H54 (cell line): Measurements from ENCODE around the gene HOXA2.

Experiments
- DNase-seq: peaks from one replicate; pipeline ENCODE4 v3.0.0; 2011; ENCODE audit warnings: low spot score, mixed read lengths; ENCODE audit not compliant: insufficient read length
- FAIRE-seq: peaks from 3 replicates; lab custom pipeline; 2011; peaks lifted over from hg19 to GRCh38; lab: Jason Lieb, UNC
- POLR2A ChIP-seq: IDR thresholded peaks from 2 replicates; pipeline ENCODE4 v1.6.1; 2011; ENCODE audit warnings: low read depth, mild to moderate bottlenecking, low read length

The HOXA2 gene

DNA sequence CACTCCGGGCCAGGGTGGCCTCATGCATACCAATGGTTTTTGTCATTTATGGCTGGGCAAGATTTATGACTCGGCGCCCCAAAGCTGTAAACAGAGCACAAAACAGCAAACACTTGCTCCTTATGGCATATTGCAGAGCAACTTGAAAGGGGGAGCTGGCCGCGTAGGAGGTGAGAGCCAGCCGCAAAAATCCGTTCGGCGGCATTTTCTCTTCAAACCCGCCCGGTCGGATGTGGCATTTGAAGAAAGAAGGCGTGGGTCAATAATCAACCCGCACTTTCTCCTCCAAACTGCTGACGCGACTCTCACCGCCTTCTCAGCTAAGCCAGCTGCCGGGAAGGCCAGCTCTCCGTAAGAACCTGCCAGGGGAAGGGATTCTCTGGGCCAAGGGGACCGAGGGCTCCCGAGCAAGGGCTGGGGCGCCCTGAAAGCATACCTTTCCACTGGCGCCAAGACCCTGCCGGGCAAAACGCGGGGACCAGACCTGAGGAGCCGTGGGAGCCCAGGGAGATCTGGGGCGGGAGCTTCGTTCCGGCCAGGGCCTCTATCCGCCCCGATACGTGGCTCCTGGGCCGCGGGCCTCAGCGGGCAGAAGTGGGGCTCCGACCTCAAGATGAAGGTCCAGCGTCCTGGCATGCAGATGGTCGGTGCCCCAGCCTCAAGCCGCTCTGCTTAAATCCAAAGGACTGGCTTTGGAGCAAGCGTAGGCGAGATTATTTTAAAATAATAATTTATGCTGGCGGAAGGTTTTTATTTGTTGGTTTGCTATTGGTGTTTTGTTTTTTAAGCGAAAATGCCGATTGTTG lies 12.9 kb upstream of the HOXA2 start:
- FAIRE-seq (peak; percentile 75), DNase-seq (no peak)

DNA sequence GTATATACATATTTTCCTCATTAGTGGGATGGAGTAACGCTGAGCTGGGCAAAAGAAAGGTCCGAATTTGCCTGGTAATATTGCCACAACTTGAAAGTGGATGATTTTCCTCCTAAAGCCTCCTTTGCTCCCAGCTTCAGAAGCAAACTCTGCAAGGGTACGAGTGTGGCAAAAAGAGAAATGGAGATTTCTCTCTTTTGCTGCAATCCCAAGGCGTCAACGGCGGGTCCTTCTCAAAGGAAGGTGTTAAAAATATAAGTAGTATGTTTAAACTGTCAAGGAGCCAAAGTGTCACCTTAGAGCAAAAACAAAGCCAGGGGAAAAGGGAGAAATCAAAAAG lies 12.4 kb upstream of the HOXA2 start:
- FAIRE-seq = no peak
- TF ChIP-seq POLR2A = no peak
- no peak for DNase-seq

More for the DNA sequence above, 12.9 kb upstream of the HOXA2 start:
- TF ChIP-seq POLR2A = no peak

DNA sequence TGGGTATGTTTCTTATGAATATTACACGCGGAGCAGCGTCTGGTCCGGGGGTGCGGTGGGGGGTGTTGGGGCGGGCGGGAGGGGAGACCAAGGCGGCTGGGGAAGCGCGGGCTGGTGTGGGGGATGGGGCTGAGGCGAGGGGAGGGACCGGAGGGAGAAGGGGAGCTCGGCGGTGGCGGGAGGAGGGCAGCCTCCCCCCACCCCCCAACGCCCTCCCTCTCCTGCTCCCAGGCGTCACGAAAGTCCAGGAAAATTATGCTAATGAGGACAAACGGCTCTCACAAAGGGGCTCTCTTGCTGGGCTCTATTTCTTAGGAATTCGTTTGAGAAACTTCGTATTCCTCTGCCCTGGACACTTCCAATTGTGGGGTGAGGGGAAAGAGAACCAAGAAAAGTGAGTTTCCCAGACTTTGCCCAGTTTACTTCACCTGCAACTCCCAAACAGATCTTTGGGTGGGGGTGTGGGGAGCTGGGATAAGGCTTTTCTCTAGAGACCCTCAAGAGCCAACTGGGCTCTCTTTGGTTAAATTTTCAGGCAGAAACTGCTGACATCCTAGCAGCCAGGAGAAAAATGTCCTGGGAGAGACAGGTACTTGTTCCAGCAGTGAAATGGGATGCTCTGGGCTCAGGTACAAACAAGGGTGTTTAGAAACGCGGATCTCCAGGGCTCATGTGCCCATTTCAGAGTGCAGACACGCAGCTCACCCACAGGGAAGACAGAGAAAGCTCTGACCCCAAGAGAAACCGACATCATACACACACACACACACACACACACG lies 11.7 kb upstream of the HOXA2 start:
- no peak for TF ChIP-seq POLR2A
- DNase-seq (no peak), FAIRE-seq (no peak)

GRCh38 chr7:27112955-27113949 lies 10.8 kb upstream of the HOXA2 start:
- DNase-seq (peak; percentile 90), FAIRE-seq (no peak)
- peak; percentile 46; the same call in 1 of the 2 replicates for TF ChIP-seq POLR2A

GRCh38 chr7:27112361-27112760 lies 9.9 kb upstream of the HOXA2 start:
- TF ChIP-seq POLR2A = no peak
- no peak for DNase-seq
- FAIRE-seq = no peak

GRCh38 chr7:27111751-27112277 lies 9.3 kb upstream of the HOXA2 start:
- TF ChIP-seq POLR2A = no peak
- DNase-seq = no peak
- no peak for FAIRE-seq

GRCh38 chr7:27111042-27111750 lies 8.7 kb upstream of the HOXA2 start:
- DNase-seq = no peak
- no peak for TF ChIP-seq POLR2A
- peak; percentile 66 for FAIRE-seq

DNA sequence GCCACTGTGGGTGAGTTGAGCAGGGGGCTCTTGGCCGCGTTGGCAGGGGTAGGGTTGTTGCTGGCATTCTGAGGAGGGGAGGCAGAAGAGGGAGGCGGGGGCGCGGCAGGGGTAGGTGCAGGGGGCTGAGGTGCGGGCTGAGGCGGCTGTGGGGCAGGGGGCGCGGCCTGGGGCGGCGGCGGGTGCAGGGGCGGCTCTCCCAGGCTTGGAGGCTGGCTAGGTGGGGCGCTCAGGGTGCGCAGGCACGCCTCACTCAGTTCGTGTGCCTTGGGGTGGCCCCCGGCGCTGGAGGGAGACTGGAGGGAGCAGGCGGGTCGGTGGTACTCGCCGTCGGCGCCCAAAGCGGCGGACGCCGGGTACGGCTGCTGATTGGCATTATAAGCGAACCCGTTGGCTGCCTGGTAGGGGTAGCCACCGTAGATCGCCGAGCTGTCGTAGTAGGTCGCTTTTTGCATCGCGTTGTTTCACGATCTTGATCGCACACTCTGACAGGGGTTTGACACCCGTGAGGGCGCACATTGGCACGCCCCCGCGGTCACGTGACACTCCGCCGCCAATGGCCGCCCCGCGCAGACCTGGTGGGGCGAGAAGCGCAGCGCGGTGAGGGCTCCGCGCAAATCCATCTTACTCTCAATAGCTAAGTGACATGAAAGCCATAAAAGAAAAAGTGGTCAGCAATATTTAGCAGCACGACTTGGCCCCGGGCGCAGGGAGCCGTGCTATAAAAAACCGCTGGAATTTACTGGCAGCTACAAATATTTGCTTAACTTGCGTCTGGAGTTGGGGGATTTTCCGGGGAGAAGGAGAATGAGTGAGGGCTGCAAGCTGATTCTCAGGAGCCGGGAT lies 7.9 kb upstream of the HOXA2 start:
- DNase-seq = peak; percentile 91
- FAIRE-seq = no peak
- peak; percentile 16; the same call in 1 of the 2 replicates for TF ChIP-seq POLR2A

- DNase-seq (no peak), FAIRE-seq (no peak)
- no peak for TF ChIP-seq POLR2A
These were observed 7.1 kb upstream of the HOXA2 start for GRCh38 chr7:27109466-27110185.

DNA sequence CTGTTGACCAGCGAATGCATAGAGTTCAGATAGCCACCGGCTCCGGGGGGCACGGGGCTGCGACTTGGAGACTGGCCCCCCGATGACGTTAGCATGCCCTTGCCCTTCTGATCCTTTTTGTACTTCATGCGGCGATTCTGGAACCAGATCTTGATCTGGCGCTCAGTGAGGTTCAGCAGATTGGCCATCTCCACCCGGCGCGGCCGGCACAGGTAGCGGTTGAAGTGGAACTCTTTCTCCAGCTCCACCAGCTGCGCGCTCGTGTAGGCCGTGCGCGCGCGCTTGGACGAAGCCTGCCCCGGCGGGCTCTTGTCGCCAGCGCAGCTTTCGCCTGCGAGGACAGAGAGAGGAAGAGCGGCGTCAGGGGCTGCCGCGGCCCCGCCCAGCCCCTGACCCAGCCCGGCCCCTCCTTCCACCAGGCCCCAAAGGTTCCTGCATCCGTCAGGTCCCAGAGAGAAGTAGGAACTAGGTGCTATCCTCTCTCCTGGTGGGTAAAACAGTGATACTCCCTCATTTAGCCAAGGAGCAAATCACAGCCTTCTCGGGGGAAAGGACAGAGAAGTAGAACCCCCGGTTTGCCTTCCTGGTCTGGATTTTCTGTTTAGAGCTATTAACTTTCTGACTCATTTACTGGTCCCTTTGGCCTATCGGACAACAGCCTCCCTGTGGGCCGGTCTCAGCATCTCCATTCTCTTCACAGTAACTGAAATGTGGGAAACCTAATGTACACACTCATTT lies 6.1 kb upstream of the HOXA2 start:
- TF ChIP-seq POLR2A = no peak
- FAIRE-seq = no peak
- no peak for DNase-seq
